HL-60 (cell line): Measurements from ENCODE around the gene TSKS.

Experiments used
- DNase-seq, 2 experiments: peaks; one replicate each; pipeline ENCODE4 v3.0.0-alpha.2; 2010 to 2020; ENCODE audit warnings: low read depth in 1 of 2, low spot score in 1 of 2
- H3K27ac ChIP-seq: fragments of 250-450 bp; sonication (Bioruptor Pico); replicated peaks from 2 replicates; pipeline ENCODE4 v1.5.1; 2020; ENCODE audit warnings: mild to moderate bottlenecking, moderate library complexity
- H3K27me3 ChIP-seq: fragments of 250-450 bp; sonication (Bioruptor Pico); 2 replicates; pipeline ENCODE4 v1.5.1; 2021; ENCODE audit warnings: mild to moderate bottlenecking, moderate library complexity; ENCODE audit not compliant: insufficient read depth, poor library complexity, severe bottlenecking
- H3K4me3 ChIP-seq: replicated peaks from 2 replicates; pipeline ENCODE4 v1.5.1; 2011; ENCODE audit warnings: mild to moderate bottlenecking, control low read depth, low read length; ENCODE audit not compliant: insufficient read depth
- GABPA ChIP-seq: IDR thresholded peaks from 2 replicates; pipeline ENCODE4 v1.6.1; 2012; ENCODE audit warnings: low read depth
- POLR2AphosphoS5 ChIP-seq: IDR thresholded peaks from 2 replicates; pipeline ENCODE4 v1.6.1; 2012; ENCODE audit warnings: low read depth
- SPI1 ChIP-seq: IDR thresholded peaks from 2 replicates; pipeline ENCODE4 v1.6.1; 2012; ENCODE audit warnings: low read depth, mild to moderate bottlenecking, borderline replicate concordance
- TF ChIP-seq, protein P1 (sequence below): IDR thresholded peaks from 2 replicates; pipeline ENCODE4 v1.6.1; 2012; ENCODE audit warnings: low read depth; ENCODE audit not compliant: insufficient replicate concordance
- TF ChIP-seq, protein P2 (sequence below): IDR thresholded peaks from one replicate; pipeline ENCODE4 v1.5.1; 2011; ENCODE audit warnings: low read length, control low read depth, inconsistent platforms; ENCODE audit not compliant: insufficient read depth

Gene TSKS

DNA sequence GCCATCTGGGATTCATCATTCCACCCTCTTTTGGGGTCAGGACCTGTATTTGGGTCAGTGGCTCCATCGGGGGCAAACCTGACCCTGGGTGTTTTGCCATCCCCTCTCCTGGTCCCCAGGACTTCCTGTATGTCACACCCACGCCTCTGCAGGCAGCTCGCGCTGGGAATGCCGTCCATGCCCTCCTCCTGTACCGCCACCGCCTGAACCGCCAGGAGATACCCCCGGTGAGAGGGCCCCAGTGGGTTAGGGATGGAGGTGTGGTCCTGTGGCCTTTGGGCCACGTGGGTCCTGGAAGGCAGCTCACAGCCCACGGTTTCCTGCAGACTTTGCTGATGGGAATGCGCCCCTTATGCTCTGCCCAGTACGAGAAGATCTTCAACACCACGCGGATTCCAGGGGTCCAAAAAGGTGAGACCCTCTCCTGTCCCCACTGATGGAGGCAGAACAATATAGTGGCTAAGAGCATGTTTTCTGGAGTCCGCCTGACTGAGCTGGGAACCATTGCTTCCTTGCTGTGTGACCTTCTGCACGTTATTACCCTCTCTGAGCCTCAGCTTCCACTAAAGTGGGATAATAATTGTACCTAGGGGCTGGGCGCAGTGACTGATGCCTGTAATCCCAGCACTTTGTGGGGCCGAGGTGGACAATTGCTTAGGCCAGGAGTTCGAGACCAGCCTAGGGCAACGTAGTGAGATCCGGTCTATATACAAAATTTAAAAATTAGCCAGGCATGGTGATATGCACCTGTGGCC is 58.0 kb downstream of the TSKS start:
- no peak overlapping the region for H3K4me3 ChIP-seq
- no peak overlapping the region for H3K27ac ChIP-seq
- no peak for TF ChIP-seq SPI1
- TF ChIP-seq POLR2AphosphoS5 = no peak
- TF ChIP-seq, protein P1, sequence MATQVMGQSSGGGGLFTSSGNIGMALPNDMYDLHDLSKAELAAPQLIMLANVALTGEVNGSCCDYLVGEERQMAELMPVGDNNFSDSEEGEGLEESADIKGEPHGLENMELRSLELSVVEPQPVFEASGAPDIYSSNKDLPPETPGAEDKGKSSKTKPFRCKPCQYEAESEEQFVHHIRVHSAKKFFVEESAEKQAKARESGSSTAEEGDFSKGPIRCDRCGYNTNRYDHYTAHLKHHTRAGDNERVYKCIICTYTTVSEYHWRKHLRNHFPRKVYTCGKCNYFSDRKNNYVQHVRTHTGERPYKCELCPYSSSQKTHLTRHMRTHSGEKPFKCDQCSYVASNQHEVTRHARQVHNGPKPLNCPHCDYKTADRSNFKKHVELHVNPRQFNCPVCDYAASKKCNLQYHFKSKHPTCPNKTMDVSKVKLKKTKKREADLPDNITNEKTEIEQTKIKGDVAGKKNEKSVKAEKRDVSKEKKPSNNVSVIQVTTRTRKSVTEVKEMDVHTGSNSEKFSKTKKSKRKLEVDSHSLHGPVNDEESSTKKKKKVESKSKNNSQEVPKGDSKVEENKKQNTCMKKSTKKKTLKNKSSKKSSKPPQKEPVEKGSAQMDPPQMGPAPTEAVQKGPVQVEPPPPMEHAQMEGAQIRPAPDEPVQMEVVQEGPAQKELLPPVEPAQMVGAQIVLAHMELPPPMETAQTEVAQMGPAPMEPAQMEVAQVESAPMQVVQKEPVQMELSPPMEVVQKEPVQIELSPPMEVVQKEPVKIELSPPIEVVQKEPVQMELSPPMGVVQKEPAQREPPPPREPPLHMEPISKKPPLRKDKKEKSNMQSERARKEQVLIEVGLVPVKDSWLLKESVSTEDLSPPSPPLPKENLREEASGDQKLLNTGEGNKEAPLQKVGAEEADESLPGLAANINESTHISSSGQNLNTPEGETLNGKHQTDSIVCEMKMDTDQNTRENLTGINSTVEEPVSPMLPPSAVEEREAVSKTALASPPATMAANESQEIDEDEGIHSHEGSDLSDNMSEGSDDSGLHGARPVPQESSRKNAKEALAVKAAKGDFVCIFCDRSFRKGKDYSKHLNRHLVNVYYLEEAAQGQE = no peak
- TF ChIP-seq, protein P2, sequence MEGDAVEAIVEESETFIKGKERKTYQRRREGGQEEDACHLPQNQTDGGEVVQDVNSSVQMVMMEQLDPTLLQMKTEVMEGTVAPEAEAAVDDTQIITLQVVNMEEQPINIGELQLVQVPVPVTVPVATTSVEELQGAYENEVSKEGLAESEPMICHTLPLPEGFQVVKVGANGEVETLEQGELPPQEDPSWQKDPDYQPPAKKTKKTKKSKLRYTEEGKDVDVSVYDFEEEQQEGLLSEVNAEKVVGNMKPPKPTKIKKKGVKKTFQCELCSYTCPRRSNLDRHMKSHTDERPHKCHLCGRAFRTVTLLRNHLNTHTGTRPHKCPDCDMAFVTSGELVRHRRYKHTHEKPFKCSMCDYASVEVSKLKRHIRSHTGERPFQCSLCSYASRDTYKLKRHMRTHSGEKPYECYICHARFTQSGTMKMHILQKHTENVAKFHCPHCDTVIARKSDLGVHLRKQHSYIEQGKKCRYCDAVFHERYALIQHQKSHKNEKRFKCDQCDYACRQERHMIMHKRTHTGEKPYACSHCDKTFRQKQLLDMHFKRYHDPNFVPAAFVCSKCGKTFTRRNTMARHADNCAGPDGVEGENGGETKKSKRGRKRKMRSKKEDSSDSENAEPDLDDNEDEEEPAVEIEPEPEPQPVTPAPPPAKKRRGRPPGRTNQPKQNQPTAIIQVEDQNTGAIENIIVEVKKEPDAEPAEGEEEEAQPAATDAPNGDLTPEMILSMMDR = no peak
- no peak for TF ChIP-seq GABPA
- peaks cover 2% of the 10 kb centered on the region for H3K27me3 ChIP-seq
- DNase-seq = no peak

DNA sequence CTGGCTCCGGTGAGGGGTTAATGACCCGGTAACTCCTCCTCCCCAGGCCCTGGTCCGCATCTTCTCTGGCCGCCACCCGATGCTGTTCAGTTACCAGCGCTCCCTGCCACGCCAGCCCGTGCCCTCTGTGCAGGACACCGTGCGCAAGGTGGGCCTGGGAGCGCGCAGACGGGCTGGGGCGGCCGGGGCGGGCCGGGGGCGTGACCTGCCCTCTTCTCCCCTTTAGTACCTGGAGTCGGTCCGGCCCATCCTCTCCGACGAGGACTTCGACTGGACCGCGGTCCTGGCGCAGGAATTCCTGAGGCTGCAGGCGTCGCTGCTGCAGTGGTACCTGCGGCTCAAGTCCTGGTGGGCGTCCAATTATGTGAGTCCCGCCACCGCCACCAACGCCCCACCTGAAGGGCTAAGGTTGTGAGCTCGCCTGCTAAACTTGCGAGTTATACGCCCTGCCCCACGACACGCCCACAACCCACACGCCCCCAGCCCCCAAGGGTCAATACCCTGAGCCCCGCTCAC is 61.8 kb downstream of the TSKS start:
- TF ChIP-seq GABPA (no peak), POLR2AphosphoS5 (no peak), SPI1 (no peak)
- TF ChIP-seq, protein P1 = no peak
- TF ChIP-seq, protein P2 = no peak
- no peak for DNase-seq
- no peak overlapping the region for H3K27ac ChIP-seq
- H3K27me3 ChIP-seq = peaks cover 2% of the 10 kb centered on the region
- no peak overlapping the region for H3K4me3 ChIP-seq

DNA sequence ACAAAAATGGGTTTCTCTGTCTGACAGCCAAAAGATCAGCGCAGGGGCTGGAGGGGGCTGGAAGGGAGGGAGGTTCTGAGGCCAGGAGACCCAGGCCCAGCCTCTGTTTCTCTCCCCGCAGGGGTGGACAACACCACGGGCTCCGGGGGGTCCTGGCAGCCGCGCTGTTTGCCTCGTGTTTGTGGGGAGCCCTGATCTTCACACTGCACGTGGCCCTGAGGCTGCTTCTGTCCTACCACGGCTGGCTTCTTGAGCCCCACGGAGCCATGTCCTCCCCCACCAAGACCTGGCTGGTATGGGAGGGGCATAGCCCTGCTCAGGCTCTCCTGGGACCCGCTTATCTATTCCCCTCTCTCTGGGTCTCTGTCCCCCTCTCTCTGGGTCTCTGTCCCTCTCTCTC is 62.5 kb downstream of the TSKS start:
- TF ChIP-seq, protein P1 = no peak
- TF ChIP-seq GABPA (no peak), POLR2AphosphoS5 (no peak), SPI1 (no peak)
- TF ChIP-seq, protein P2 = no peak
- DNase-seq = no peak
- peaks cover 2% of the 10 kb centered on the region for H3K27me3 ChIP-seq
- no peak overlapping the region for H3K4me3 ChIP-seq
- no peak overlapping the region for H3K27ac ChIP-seq
